Liver (tissue), 9 donors: ENCODE results near the gene CACNA1A. TPM values are rescaled to one million over a fixed set of nuclear protein-coding genes. Genes with fewer than 3 reads are reported as not detected.

ENCODE experiments used
- DNase-seq: peaks from one replicate; pipeline ENCODE4 v3.0.0-alpha.2; 2017; ENCODE audit warnings: low spot score
- H3K27ac ChIP-seq, 2 donors: one replicate each; pipeline ENCODE4 v1.7.0; 2013; ENCODE audit warnings: inconsistent platforms in 2 of 2, low read length in 2 of 2, control low read depth in 1 of 2, low read depth in 1 of 2, mild to moderate bottlenecking in 1 of 2
- H3K27me3 ChIP-seq, 4 donors: one replicate each; pipeline versions ENCODE4 v1.6.1 to v1.7.0; 2013; ENCODE audit warnings: low read length in 3 of 4, inconsistent platforms in 1 of 4, mild to moderate bottlenecking in 1 of 4, moderate library complexity in 1 of 4; ENCODE audit not compliant: control insufficient read depth in 4 of 4, insufficient read depth in 4 of 4
- H3K36me3 ChIP-seq, 4 donors: one replicate each; pipeline versions ENCODE4 v1.6.1 to v1.7.0; 2013; ENCODE audit warnings: low read length in 3 of 4, mild to moderate bottlenecking in 3 of 4, low read depth in 1 of 4, moderate library complexity in 1 of 4; ENCODE audit not compliant: control insufficient read depth in 4 of 4, insufficient read depth in 3 of 4
- H3K4me1 ChIP-seq, 4 donors: one replicate each; pipeline versions ENCODE4 v1.6.1 to v1.7.0; 2013; ENCODE audit warnings: low read length in 3 of 4, mild to moderate bottlenecking in 3 of 4, moderate library complexity in 1 of 4; ENCODE audit not compliant: control insufficient read depth in 4 of 4, insufficient read depth in 4 of 4
- H3K4me3 ChIP-seq, 3 donors: one replicate each; pipeline versions ENCODE4 v1.6.1 to v1.7.0; 2013; ENCODE audit warnings: low read length in 3 of 3, control low read depth in 1 of 3, low read depth in 1 of 3, mild to moderate bottlenecking in 1 of 3
- H3K9ac ChIP-seq, 2 donors: one replicate each; pipeline ENCODE4 v1.7.0; 2013; ENCODE audit warnings: low read length in 2 of 2, mild to moderate bottlenecking in 2 of 2, moderate library complexity in 2 of 2, control low read depth in 1 of 2, low read depth in 1 of 2
- H3K9me3 ChIP-seq, 4 donors: one replicate each; pipeline versions ENCODE4 v1.6.1 to v1.7.0; 2013; ENCODE audit warnings: low read length in 3 of 4; ENCODE audit not compliant: control insufficient read depth in 4 of 4
- EGR1 ChIP-seq, 2 donors: IDR thresholded peaks; 2 replicates each; pipeline ENCODE4 v1.6.1; 2016 to 2018; ENCODE audit warnings: antibody characterized with exemption in 2 of 2, low read depth in 2 of 2
- FOXA1 ChIP-seq: IDR thresholded peaks from 2 replicates; pipeline ENCODE4 v1.6.1; 2016; ENCODE audit warnings: antibody characterized with exemption
- FOXA2 ChIP-seq: IDR thresholded peaks from 2 replicates; pipeline ENCODE4 v1.6.1; 2016; ENCODE audit warnings: antibody characterized with exemption
- GABPA ChIP-seq, 2 donors: IDR thresholded peaks in 1 of 2; conservative IDR thresholded peaks in 1 of 2; 2 replicates each; pipeline ENCODE4 v1.6.1; 2016; ENCODE audit warnings: antibody characterized with exemption in 2 of 2, mild to moderate bottlenecking in 1 of 2, moderate library complexity in 1 of 2
- HNF4A ChIP-seq, 2 donors: conservative IDR thresholded peaks; 2 replicates each; pipeline ENCODE4 v1.6.1; 2016; ENCODE audit warnings: antibody characterized with exemption in 2 of 2, mild to moderate bottlenecking in 2 of 2
- HNF4G ChIP-seq: IDR thresholded peaks from 2 replicates; pipeline ENCODE4 v1.6.1; 2016; ENCODE audit warnings: antibody characterized with exemption
- JUND ChIP-seq, 2 donors: IDR thresholded peaks; 2 replicates each; pipeline ENCODE4 v1.6.1; 2016; ENCODE audit warnings: antibody characterized with exemption in 2 of 2
- NR2F2 ChIP-seq: IDR thresholded peaks from 2 replicates; pipeline ENCODE4 v1.6.1; 2016; ENCODE audit warnings: antibody characterized with exemption
- RAD21 ChIP-seq, 2 donors: IDR thresholded peaks; 2 replicates each; pipeline ENCODE4 v1.6.1; 2016; ENCODE audit warnings: antibody characterized with exemption in 2 of 2, mild to moderate bottlenecking in 2 of 2
- RXRA ChIP-seq, 2 donors: IDR thresholded peaks; 2 replicates each; pipeline ENCODE4 v1.6.1; 2017 to 2018; ENCODE audit warnings: antibody characterized with exemption in 2 of 2, mild to moderate bottlenecking in 1 of 2
- SP1 ChIP-seq: IDR thresholded peaks from 2 replicates; pipeline ENCODE4 v1.6.1; 2018; ENCODE audit warnings: antibody characterized with exemption, mild to moderate bottlenecking
- TAF1 ChIP-seq: conservative IDR thresholded peaks from 2 replicates; pipeline ENCODE4 v1.6.1; 2016; ENCODE audit warnings: antibody characterized with exemption, mild to moderate bottlenecking
- WGBS: extraction: QIAGEN DNeasy Blood & Tissue Kit; methylation state at CpG from one replicate; pipeline ENCODE4 v1.1.7; 2013; 5-methylcytosine and 5-hydroxymethylcytosine counted together
- polyA plus RNA-seq, 2 donors: library from polyadenylated mRNA; stranded (reverse) in 1 of 2; unstranded in 1 of 2; fragments of 200-250 nt in 1 of 2; fragments of >200 nt in 1 of 2; fragmentation: Nextera tagmentation in 1 of 2; extraction: Ambion mirVana in 1 of 2; gene quantifications; one replicate each; pipeline versions ENCODE4 v1.2.1 to v1.2.3, GENCODE V29; 2013 to 2015
- total RNA-seq, 2 donors: library from RNA; depleted of rRNA; stranded (reverse); fragments of >200 nt; gene quantifications; one replicate each; pipeline ENCODE4 v1.2.3, GENCODE V29; 2014
- TF ChIP-seq, protein P1 (sequence below): fragments of 150-350 bp; IDR thresholded peaks from 2 replicates; pipeline ENCODE4 v1.5.1; 2017; ENCODE audit warnings: improper control_type of control experiment, low read depth, low read length; ENCODE audit not compliant: missing input control
- TF ChIP-seq, protein P2 (sequence below): IDR thresholded peaks from 2 replicates; pipeline ENCODE4 v1.6.1; 2016; ENCODE audit warnings: antibody characterized with exemption
- TF ChIP-seq, protein P3 (sequence below): IDR thresholded peaks from 2 replicates; pipeline ENCODE4 v1.6.1; 2016; ENCODE audit warnings: antibody characterized with exemption
- donor health status: healthy.
- donor health status: healthy.
- donor health status: healthy.
- donor health status: healthy.
- donor health status: healthy.

Gene CACNA1A
- total and polyA plus RNA-seq, 4 donors: 0.09 to 0.17 (median 0.17) TPM; not detected in 1

DNA sequence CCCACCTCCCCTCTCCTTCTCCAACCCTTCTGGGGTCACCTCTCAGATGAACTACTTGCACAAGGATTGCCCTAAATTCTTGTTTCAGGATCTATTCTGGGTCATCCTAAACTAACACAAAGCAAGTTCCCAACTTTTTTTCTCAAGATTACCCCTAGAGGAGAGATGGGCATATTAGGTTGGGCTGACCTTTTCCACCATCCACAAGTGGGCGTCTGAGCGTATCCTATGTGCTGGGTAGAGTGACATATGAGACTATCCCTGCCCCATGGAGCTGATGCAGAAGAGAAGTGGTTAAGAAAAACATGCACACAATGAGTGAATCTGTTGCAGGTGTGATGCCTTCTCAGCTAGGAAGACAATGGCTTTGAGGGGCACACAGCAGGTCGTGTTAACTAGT lies 132.7 kb downstream of the CACNA1A start:
- DNase-seq: no peak
- 57% methylated on average over 3 of the region's 3 CpGs for WGBS
- H3K27me3 ChIP-seq: no peaks in the 10 kb centered on the region
- H3K27ac ChIP-seq: no peak overlapping the region
- H3K9me3 ChIP-seq: peaks cover 0 to 4% (median 1%) of the 10 kb centered on the region in 4 donors
- no peaks in the 10 kb centered on the region for H3K4me1 ChIP-seq
- H3K9ac ChIP-seq: no peak overlapping the region
- H3K4me3 ChIP-seq: no peak overlapping the region
- TF ChIP-seq EGR1 (IDR thresholded peaks at IDR 0.05; ENCODE audit: low read depth in 2 of 2) (no peak), HNF4A (conservative IDR thresholded peaks at IDR 0.05) (no peak), RAD21 (IDR thresholded peaks at IDR 0.05) (no peak), SP1 (no peak), GABPA (IDR thresholded peaks at IDR 0.05 in 1 of 2, conservative IDR thresholded peaks at IDR 0.05 in 1 of 2) (no peak), NR2F2 (no peak), TAF1 (no peak)
- TF ChIP-seq, protein P1, sequence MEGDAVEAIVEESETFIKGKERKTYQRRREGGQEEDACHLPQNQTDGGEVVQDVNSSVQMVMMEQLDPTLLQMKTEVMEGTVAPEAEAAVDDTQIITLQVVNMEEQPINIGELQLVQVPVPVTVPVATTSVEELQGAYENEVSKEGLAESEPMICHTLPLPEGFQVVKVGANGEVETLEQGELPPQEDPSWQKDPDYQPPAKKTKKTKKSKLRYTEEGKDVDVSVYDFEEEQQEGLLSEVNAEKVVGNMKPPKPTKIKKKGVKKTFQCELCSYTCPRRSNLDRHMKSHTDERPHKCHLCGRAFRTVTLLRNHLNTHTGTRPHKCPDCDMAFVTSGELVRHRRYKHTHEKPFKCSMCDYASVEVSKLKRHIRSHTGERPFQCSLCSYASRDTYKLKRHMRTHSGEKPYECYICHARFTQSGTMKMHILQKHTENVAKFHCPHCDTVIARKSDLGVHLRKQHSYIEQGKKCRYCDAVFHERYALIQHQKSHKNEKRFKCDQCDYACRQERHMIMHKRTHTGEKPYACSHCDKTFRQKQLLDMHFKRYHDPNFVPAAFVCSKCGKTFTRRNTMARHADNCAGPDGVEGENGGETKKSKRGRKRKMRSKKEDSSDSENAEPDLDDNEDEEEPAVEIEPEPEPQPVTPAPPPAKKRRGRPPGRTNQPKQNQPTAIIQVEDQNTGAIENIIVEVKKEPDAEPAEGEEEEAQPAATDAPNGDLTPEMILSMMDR: no peak
- H3K36me3 ChIP-seq: no peaks in the 10 kb centered on the region

DNA sequence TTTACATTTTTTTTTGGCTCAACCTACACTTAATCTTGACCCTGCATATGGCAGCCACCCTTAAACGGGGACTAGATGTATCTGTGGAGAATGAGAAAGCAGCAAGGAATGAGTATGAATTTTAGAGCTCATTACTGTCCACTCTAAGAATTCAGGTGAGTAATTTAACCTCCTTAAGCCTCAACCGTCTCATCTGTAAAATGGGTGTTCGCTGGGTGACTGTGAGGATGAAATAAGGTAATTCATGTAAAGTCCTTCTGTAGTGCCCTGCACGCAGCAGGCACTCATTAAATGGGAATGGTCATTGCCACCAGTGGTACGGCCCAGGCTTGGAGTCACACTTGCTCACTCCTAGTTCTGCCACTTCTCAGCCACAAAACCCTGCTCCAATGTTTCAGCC lies 135.3 kb downstream of the CACNA1A start:
- H3K4me1 ChIP-seq: no peaks in the 10 kb centered on the region
- TF ChIP-seq SP1: no peak
- no peak for TF ChIP-seq GABPA (IDR thresholded peaks at IDR 0.05 in 1 of 2, conservative IDR thresholded peaks at IDR 0.05 in 1 of 2)
- no peak for TF ChIP-seq EGR1 (IDR thresholded peaks at IDR 0.05; ENCODE audit: low read depth in 2 of 2)
- no peak for TF ChIP-seq HNF4G
- no peak for TF ChIP-seq FOXA2
- TF ChIP-seq FOXA1: no peak
- TF ChIP-seq RXRA (IDR thresholded peaks at IDR 0.05): no peak
- TF ChIP-seq JUND (IDR thresholded peaks at IDR 0.05): no peak
- no peak for TF ChIP-seq TAF1
- TF ChIP-seq, protein P2, sequence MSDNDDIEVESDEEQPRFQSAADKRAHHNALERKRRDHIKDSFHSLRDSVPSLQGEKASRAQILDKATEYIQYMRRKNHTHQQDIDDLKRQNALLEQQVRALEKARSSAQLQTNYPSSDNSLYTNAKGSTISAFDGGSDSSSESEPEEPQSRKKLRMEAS: no peak
- no peak for TF ChIP-seq HNF4A (conservative IDR thresholded peaks at IDR 0.05)
- TF ChIP-seq, protein P3, sequence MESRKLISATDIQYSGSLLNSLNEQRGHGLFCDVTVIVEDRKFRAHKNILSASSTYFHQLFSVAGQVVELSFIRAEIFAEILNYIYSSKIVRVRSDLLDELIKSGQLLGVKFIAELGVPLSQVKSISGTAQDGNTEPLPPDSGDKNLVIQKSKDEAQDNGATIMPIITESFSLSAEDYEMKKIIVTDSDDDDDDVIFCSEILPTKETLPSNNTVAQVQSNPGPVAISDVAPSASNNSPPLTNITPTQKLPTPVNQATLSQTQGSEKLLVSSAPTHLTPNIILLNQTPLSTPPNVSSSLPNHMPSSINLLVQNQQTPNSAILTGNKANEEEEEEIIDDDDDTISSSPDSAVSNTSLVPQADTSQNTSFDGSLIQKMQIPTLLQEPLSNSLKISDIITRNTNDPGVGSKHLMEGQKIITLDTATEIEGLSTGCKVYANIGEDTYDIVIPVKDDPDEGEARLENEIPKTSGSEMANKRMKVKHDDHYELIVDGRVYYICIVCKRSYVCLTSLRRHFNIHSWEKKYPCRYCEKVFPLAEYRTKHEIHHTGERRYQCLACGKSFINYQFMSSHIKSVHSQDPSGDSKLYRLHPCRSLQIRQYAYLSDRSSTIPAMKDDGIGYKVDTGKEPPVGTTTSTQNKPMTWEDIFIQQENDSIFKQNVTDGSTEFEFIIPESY: no peak
- 87% methylated on average over 5 of the region's 5 CpGs for WGBS

More for the DNA sequence above, 135.3 kb downstream of the CACNA1A start:
- H3K4me3 ChIP-seq: no peak overlapping the region
- no peak overlapping the region for H3K27ac ChIP-seq
- DNase-seq: no peak
- no peaks in the 10 kb centered on the region for H3K36me3 ChIP-seq
- peaks cover 0 to 4% (median under 1%) of the 10 kb centered on the region in 4 donors for H3K9me3 ChIP-seq
- H3K9ac ChIP-seq: no peak overlapping the region
- no peaks in the 10 kb centered on the region for H3K27me3 ChIP-seq
